HG02571 (cell line): Measurements from ENCODE around the gene P4HB.
A peak's percentile ranks its signal among the peaks of the same experiment; 100 is the strongest.

Experiments used
- ATAC-seq: cut with Tn5 transposase; IDR thresholded peaks from one replicate; pipeline ENCODE4 v1.9.1; 2021; ENCODE audit warnings: mild to moderate bottlenecking, moderate library complexity; ENCODE audit not compliant: unreplicated experiment

P4HB gene

GRCh38 chr17:81869221-81870130 is 9.1 kb upstream of the P4HB start:
- no peak for ATAC-seq

- no peak for ATAC-seq
Observed at GRCh38 chr17:81868674-81869220, 8.4 kb upstream of the P4HB start.

GRCh38 chr17:81867991-81868673 is 7.8 kb upstream of the P4HB start:
- ATAC-seq = no peak

- ATAC-seq = no peak
Observed at GRCh38 chr17:81867170-81867990, 7.0 kb upstream of the P4HB start.

GRCh38 chr17:81866440-81867169 is 6.3 kb upstream of the P4HB start:
- ATAC-seq = no peak

- no peak for ATAC-seq
Observed at GRCh38 chr17:81865733-81866439, 5.6 kb upstream of the P4HB start.

- no peak for ATAC-seq
Observed at GRCh38 chr17:81865358-81865732, 5.0 kb upstream of the P4HB start.

GRCh38 chr17:81863833-81864768 is 3.8 kb upstream of the P4HB start:
- no peak for ATAC-seq

- no peak for ATAC-seq
Observed at GRCh38 chr17:81863123-81863675, 2.9 kb upstream of the P4HB start.

- ATAC-seq = peak; percentile 75
Observed at GRCh38 chr17:81860756-81861568, 627 bp upstream of the P4HB start.

- no peak for ATAC-seq
Observed at GRCh38 chr17:81858967-81859905, 1.1 kb downstream of the P4HB start.

- ATAC-seq = no peak
Observed at GRCh38 chr17:81858170-81858966, 2.0 kb downstream of the P4HB start.

GRCh38 chr17:81854974-81855774 is 5.2 kb downstream of the P4HB start:
- ATAC-seq = no peak

- no peak for ATAC-seq
Observed at GRCh38 chr17:81852237-81852636, 8.1 kb downstream of the P4HB start.

- ATAC-seq = no peak
Observed at GRCh38 chr17:81851423-81851822, 8.9 kb downstream of the P4HB start.
